ENCODE results near the gene MAOB. TPM values are rescaled to one million over a fixed set of nuclear protein-coding genes. Genes with fewer than 3 reads are reported as not detected.
"Not testable (repeated sequence)": the region's sequence is repeated elsewhere in the genome, so short reads cannot be mapped to it uniquely, and the experiment has no call there.

MAOB gene
- 100 to 1,000 TPM in 1 of 3 donors, 10 to 100 TPM in 1, 1 to 10 TPM in 1; 7.2 to 111 (median 37.9) TPM for polyA plus RNA-seq

GRCh38 chrX:43882294-43882681 lies at the start of gene MAOB:
TSS of gene MAOB (minus strand) at chrX:43882450. CDS start at chrX:43882299, 151 bp downstream.
- H3K27ac ChIP-seq (ENCODE audit: low read depth, low read length) = no peak within 1 kb of the TSS
- WGBS, 3 donors = 3 to 15% (median 6%) methylated on average over 21 to 36 of the region's 36 CpGs

DNA sequence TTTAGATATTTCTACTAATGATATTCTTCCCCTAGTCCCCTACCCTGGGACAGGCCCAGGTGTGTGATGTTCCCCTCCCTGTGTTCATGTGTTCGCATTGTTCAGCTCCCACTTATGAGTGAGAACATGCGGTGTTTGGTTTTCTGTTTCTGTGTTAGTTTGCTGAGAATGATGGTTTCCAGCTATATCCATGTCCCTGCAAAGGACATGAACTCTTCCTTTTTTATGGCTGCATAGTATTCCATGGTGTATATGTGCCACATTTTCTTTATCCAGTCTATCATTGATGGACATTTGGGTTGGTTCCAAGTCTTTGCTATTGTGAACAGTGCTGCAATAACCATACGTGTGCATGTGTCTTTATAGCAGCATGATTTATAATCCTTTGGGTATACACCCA lies 39.8 kb upstream of the MAOB start:
- WGBS, 3 donors = 82 to 88% (median 83%) methylated on average over 3 of the region's 3 CpGs
- H3K27ac ChIP-seq (ENCODE audit: low read depth, low read length) = not testable (repeated sequence)

- WGBS, 3 donors = 83 to 96% (median 87%) methylated on average over 8 of the region's 8 CpGs
- H3K27ac ChIP-seq (ENCODE audit: low read depth, low read length) = not testable (repeated sequence)
Observed at GRCh38 chrX:43910772-43911171, 28.5 kb upstream of the MAOB start.

GRCh38 chrX:43910012-43910411 lies 27.8 kb upstream of the MAOB start:
- no peak overlapping the region for H3K27ac ChIP-seq (ENCODE audit: low read depth, low read length)
- WGBS, 3 donors = 33 to 100% (median 95%) methylated on average over 1 of the region's 1 CpG

- H3K27ac ChIP-seq (ENCODE audit: low read depth, low read length) = no peak overlapping the region
- 84 to 100% (median 93%) methylated on average over 1 of the region's 1 CpG for WGBS, 3 donors
Observed at GRCh38 chrX:43909141-43909540, 26.9 kb upstream of the MAOB start.

GRCh38 chrX:43899878-43900815 lies 17.9 kb upstream of the MAOB start:
- WGBS, 3 donors = 61 to 93% (median 77%) methylated on average over 5 of the region's 5 CpGs
- no peak overlapping the region for H3K27ac ChIP-seq (ENCODE audit: low read depth, low read length)

GRCh38 chrX:43898406-43899035 lies 16.3 kb upstream of the MAOB start:
- H3K27ac ChIP-seq (ENCODE audit: low read depth, low read length) = no peak overlapping the region
- WGBS, 3 donors = 60 to 82% (median 71%) methylated on average over 5 of the region's 5 CpGs

DNA sequence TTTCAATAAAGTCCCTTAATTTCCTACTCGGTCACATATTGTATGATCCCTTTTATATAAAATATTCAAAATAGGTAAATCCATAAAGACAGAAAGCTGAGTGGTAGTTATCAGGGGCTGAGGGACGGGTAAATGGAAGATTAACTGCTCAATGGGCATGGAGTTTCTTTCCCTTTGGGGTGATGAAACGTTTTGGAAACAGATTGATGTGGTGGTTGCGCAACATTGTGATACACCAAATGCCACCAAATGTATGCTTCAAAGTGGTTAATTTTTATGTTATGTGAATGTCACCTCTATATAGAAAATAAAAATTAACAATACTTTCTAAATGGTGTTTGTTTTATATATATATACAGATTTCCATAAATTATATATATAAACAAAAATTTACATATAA lies 15.0 kb upstream of the MAOB start:
- WGBS, 3 donors = 65 to 70% (median 65%) methylated on average over 4 of the region's 4 CpGs
- H3K27ac ChIP-seq (ENCODE audit: low read depth, low read length) = no peak overlapping the region

DNA sequence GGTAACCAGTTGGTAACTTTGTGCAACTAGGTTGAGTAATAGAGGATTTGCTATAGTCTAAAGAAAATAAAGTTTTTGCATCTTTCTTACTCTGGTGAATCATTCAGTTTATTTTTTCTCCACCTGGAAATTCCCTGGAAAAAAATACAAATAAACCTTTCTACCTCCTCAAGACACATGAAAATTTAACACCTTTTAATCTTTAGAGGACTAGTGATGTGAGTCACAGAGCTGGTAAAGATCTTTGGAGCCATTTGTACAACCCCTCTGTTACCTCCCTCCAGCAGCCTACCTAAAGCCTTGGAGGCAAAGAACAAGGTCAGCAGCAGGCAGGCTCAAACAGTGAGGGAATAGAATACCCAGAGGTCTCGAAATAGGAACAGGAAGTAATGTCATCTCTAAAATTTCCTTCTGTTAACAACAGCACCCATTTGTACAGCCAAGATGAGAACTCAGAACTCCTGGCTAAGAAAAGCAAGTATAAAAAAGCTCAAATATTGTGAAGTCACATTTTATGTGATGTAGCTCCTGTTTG lies 10.2 kb upstream of the MAOB start:
- 26 to 82% (median 28%) methylated on average over 1 of the region's 1 CpG for WGBS, 3 donors
- no peak overlapping the region for H3K27ac ChIP-seq (ENCODE audit: low read depth, low read length)

GRCh38 chrX:43885617-43886016 lies 3.4 kb upstream of the MAOB start:
- 63 to 90% (median 90%) methylated on average over 5 of the region's 5 CpGs for WGBS, 3 donors
- H3K27ac ChIP-seq (ENCODE audit: low read depth, low read length) = no peak overlapping the region

- H3K27ac ChIP-seq (ENCODE audit: low read depth, low read length) = no peak overlapping the region
- 35 to 44% (median 38%) methylated on average over 12 to 31 of the region's 34 CpGs for WGBS, 3 donors
Observed at GRCh38 chrX:43881410-43882293, 598 bp downstream of the MAOB start.

DNA sequence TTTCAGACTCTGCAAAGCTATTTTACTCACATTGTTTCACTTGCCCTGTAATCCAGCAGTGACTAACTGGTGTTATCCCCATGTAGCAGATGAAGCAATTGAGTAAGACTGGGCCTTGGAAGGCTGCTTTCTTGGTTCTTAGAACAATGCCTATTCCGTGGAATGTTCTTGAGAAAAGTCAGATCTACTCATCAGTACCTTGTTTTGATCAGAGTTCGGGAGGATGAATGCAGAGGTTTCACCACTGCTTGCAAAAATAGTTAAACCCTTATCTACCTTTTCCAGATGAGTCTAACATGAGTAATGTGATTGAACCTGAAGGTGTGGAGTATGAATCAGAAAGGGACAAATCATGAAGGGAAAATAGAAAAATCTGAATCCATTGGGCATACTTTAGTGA lies 1.8 kb downstream of the MAOB start:
- H3K27ac ChIP-seq (ENCODE audit: low read depth, low read length) = no peak overlapping the region
- 56 to 98% (median 81%) methylated on average over 2 of the region's 2 CpGs for WGBS, 3 donors

GRCh38 chrX:43878906-43879526 lies 3.2 kb downstream of the MAOB start:
- no peak overlapping the region for H3K27ac ChIP-seq (ENCODE audit: low read depth, low read length)
- 29 to 69% (median 51%) methylated on average over 6 of the region's 6 CpGs for WGBS, 3 donors

DNA sequence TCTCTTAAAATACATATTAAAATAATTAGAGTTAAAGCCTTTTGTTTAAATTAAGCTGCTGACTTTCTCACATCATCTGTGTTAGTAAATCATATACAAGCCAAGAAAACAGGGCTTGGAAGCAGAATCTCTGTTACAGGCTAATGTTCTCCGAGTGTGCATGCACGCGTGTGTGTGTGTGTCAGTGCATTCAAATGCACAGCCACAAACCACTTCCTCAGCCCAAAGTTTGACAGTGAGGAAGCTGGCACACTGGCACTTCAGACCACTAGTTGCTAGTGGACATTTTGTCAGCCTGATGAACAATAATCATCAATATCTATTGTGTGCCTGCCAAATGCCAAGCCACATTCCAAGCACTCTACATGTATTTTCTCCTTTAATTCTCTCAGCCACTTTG lies 5.6 kb downstream of the MAOB start:
- no peak overlapping the region for H3K27ac ChIP-seq (ENCODE audit: low read depth, low read length)
- WGBS, 3 donors = 35 to 79% (median 75%) methylated on average over 3 of the region's 3 CpGs

DNA sequence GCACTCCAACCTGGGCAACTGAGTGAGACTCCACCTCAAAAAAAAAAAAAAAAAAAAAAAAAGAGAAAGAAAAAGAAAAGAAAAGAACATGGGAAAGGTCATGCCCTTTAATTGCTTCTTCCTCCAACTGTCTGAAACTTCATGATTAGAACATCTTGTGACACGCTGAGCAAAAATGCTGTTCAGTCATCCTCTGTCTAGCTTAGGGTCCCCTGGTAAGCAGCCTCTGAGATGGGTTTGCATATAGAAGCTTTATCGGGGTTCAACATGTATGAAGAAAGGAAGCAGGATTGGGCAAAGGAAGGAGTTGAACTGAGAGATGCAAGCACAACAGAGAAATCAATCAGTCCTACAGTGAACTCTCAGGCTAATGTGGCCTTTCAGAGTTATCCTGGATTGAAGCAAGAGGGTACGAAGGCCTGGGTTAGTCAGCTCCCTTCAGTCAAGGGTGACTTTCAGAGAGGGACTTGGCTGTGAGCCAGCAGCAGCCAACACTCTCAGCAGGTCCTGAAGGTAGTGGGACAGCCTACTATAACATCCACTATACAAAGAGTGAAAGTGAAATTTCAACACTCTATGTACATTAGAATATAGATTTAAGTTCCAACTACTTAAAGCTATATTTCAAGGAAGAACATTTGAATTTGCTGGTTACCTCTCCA lies 11.4 kb downstream of the MAOB start:
- H3K27ac ChIP-seq (ENCODE audit: low read depth, low read length) = no peak overlapping the region
- 82 to 91% (median 85%) methylated on average over 3 of the region's 3 CpGs for WGBS, 3 donors

GRCh38 chrX:43870011-43870410 lies 12.2 kb downstream of the MAOB start:
- no peak overlapping the region for H3K27ac ChIP-seq (ENCODE audit: low read depth, low read length)
- WGBS, 3 donors = 65 to 87% (median 67%) methylated on average over 3 of the region's 3 CpGs

DNA sequence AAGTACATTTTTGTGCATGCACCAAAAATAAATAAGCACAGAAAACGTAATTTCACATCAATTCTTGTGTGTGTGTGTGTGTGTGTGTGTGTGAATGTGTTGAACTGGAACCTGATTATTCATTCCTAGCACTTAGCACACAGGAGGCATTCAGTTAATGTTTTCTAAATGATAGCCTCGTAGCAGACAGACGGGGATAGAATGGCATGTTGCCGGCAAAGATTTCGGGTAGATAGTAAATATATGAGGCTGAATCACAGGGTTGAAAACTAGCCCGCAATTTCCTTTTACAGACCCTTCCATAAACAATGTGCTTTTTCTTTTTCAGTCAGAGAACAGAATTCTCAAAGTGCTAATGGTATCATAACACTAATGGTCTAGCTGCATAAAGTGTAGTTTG lies 13.5 kb downstream of the MAOB start:
- no peak overlapping the region for H3K27ac ChIP-seq (ENCODE audit: low read depth, low read length)
- 31 to 57% (median 46%) methylated on average over 6 of the region's 6 CpGs for WGBS, 3 donors

GRCh38 chrX:43866423-43866822 lies 15.8 kb downstream of the MAOB start:
- H3K27ac ChIP-seq (ENCODE audit: low read depth, low read length) = no peak overlapping the region
- 80 to 94% (median 81%) methylated on average over 4 of the region's 4 CpGs for WGBS, 3 donors
